ENCODE data around the gene IL10RB. TPM values are rescaled to one million over a fixed set of nuclear protein-coding genes. Genes with fewer than 3 reads are reported as not detected.

IL10RB gene
- total and polyA plus RNA-seq, 10 of the 15 experiments (the other 5 are each of a cell fraction or from before 2014, with no cell fraction given), result 15.0 to 55.1 (median 34.9) TPM

DNA sequence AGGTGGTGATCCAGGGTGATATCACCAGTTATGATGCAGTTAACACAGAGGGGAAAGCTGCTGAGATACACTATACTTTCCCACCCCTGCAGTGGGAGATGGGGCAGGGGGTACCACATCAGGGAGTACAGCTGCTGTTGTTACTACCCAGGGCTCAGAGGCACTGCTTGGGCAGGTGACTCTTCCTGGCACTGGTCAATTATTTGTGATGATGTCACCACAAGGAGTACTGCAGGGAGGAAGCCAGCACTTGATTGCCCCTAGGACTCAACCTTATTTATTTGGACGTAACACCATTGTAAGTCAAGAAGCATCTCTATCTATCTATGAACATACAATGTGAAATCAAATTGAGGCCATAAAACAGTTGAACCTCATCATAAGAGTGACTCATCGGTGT, 68.7 kb downstream of the IL10RB start:
- FAIRE-seq (no peak), ATAC-seq (no peak), DNase-seq (ENCODE audit: low read depth, low spot score) (no peak)
- Histone ChIP-seq H3K4me1 (ENCODE audit: control insufficient read depth, insufficient read depth, low read length) (peaks cover 41% of the 10 kb centered on the region), H3K79me2 (ENCODE audit: control insufficient read depth, insufficient read depth, low read length) (peaks cover 38% of the 10 kb centered on the region), H3K27me3 (replicated peaks in 1 of 2; ENCODE audit: control insufficient read depth in 2 of 2, insufficient read depth in 2 of 2, low read length in 1 of 2) (no peaks in the 10 kb centered on the region), H4K20me1 (ENCODE audit: control insufficient read depth, insufficient read depth) (no peaks in the 10 kb centered on the region), H3K9me3 (replicated peaks; ENCODE audit: control insufficient read depth, insufficient read depth, low read length) (peaks cover 13% of the 10 kb centered on the region; the same call in 2 of the 3 replicates), H3K27ac (ENCODE audit: control insufficient read depth, insufficient read depth) (no peak overlapping the region), H3K9ac (ENCODE audit: control insufficient read depth, insufficient read depth, low read length) (no peak overlapping the region), H2AFZ (ENCODE audit: control insufficient read depth, low read depth, low read length) (no peak overlapping the region), H3K4me3 (no peak overlapping the region), H3K36me3 (ENCODE audit: control insufficient read depth in 2 of 2, insufficient read depth in 2 of 2, low read length in 1 of 2) (peaks cover 8 to 14% of the 10 kb centered on the region in 2 experiments), H3K4me2 (ENCODE audit: control insufficient read depth, insufficient read depth) (no peak overlapping the region)
- ChIA-PET CTCF (interaction anchor here (1.4 kb wide), 1 partner anchor 26 kb away, joined by 6 read pairs; no protein-coding TSS in a partner anchor), POLR2A (no interaction called here), RAD21 (ENCODE audit: unreplicated experiment) (interaction anchor here (1.5 kb wide), 1 partner anchor 10 kb away, joined by 4 read pairs; the partner anchor contains the start of gene IFNAR1), SMC1A (ENCODE audit: uncharacterized antibody, unreplicated experiment) (interaction anchor here (1.2 to 1.3 kb wide), 2 partner anchors 8 to 93 kb away, joined by 3 read pairs; no protein-coding TSS in a partner anchor)
- no TSS peak for BruUV-seq (replicated peaks)
- TF ChIP-seq BCL11A (IDR thresholded peaks at IDR 0.05; ENCODE audit: low read depth, low read length) (no peak), SRF (IDR thresholded peaks at IDR 0.05; ENCODE audit: low read depth in 2 of 2, low read length in 2 of 2) (no peak), NFYB (IDR thresholded peaks at IDR 0.05; ENCODE audit: insufficient read depth, low read depth, low read length) (no peak), BHLHE40 (IDR thresholded peaks at IDR 0.05; ENCODE audit: borderline replicate concordance in 1 of 2, low read depth in 2 of 2, low read length in 1 of 2) (no peak), ESRRA (IDR thresholded peaks at IDR 0.05; ENCODE audit: low read length) (no peak), LARP7 (IDR thresholded peaks at IDR 0.05) (no peak), NR2C1 (IDR thresholded peaks at IDR 0.05) (no peak)
- TF ChIP-seq, protein P1, sequence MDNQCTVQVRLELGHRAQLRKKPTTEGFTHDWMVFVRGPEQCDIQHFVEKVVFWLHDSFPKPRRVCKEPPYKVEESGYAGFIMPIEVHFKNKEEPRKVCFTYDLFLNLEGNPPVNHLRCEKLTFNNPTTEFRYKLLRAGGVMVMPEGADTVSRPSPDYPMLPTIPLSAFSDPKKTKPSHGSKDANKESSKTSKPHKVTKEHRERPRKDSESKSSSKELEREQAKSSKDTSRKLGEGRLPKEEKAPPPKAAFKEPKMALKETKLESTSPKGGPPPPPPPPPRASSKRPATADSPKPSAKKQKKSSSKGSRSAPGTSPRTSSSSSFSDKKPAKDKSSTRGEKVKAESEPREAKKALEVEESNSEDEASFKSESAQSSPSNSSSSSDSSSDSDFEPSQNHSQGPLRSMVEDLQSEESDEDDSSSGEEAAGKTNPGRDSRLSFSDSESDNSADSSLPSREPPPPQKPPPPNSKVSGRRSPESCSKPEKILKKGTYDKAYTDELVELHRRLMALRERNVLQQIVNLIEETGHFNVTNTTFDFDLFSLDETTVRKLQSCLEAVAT (IDR thresholded peaks at IDR 0.05), result no peak
- intact Hi-C loops (cut with micrococcal nuclease; ENCODE audit: unreplicated experiment), result no loop called here
- 98% methylated on average over 2 of the region's 2 CpGs for WGBS (ENCODE audit: insufficient coverage, insufficient replicate concordance, low lambda C conversion rate, missing lambda C conversion rate)
- in situ Hi-C loops (cut with MboI), result no loop called here
